Skin of body (tissue), 2 donors: ENCODE results near the gene PRR7. TPM values are rescaled to one million over a fixed set of nuclear protein-coding genes. Genes with fewer than 3 reads are reported as not detected.
"Not testable (repeated sequence)": the region's sequence is repeated elsewhere in the genome, so short reads cannot be mapped to it uniquely, and the experiment has no call there.

Experiments used
- DNase-seq: peaks from one replicate; lab custom pipeline; 2025; lab: John Stamatoyannopoulos, UW
- total RNA-seq: library from RNA; depleted of rRNA; stranded (reverse); fragments of >200 nt; gene quantifications from one replicate; pipeline ENCODE4 v1.2.3, GENCODE V29; 2014

PRR7 gene
- total RNA-seq, 1 donor from 2014 or later = 1.1 TPM

DNA sequence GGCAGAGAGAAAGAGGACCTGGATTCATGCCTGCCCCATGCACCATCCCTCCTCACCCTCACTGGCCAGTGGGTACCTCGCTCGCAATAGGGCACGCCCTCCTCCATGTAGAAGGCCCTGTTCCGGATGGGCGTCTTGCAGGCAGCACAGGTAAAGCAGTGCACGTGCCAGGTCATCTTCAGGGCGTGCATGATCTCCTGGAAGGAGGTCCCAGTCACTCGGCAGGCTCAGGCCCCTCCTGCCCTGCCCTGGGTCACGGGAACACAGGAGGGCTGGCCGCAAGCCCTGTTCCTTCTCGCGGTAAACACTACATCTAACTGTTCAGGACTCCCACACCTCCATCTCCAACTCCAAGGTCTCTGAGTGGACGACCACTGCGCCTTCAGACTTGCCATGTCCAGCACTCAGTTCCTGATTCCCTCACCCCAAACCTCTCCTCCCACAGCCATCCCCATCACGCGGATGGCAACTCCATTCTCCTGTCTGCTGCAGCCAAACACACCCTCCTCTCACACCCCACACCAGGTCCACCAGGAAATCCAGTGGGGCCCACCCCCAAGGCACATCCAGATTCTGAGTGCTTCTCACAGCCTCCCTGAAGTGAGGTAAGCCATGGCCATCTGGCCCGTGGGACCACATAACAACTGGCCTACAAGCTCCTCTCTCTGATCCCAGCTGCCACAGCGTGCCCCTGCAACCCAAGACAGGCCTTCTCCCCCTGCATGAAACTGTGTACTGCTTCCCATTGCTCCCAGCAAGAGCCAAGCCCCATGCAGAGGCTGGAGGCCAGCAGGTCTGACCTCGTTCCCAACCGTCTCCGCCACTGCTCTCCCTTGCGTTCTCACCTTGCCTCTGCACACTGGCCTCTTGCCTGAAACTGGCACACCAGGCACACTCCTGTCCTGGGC lies 37.6 kb downstream of the PRR7 start:
- no peak for DNase-seq

DNA sequence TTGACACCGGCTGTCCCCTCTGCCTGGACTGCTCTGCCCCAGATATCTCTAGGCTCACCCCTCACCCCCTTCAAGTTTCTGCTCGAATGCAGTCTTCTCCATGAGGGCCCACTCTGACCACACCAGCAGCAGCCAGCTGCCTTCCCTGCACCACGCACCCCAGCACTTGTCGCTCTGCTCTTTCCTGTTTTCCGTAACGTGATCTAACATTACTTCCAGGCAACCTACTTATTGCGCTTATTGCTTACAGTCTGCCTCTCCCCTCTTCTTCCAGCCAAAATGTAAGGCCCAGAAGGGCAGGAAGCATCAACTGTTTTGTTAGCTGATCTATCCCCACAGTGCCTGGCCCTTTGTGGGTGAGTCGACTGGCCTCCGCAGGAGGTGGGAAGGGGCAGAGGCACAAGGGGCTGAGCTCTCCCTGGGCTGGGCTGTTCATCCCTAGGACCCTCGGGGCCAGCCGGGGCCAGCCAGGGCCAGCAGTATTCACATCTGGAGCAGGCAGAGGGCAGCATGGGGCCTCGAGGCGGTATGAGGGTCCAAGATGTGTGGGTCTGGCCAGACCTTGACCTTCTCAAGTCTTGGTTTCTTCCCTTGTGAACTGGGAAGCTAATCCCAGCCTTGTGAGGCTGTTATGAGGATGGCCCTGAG lies 38.4 kb downstream of the PRR7 start:
- no peak for DNase-seq

DNA sequence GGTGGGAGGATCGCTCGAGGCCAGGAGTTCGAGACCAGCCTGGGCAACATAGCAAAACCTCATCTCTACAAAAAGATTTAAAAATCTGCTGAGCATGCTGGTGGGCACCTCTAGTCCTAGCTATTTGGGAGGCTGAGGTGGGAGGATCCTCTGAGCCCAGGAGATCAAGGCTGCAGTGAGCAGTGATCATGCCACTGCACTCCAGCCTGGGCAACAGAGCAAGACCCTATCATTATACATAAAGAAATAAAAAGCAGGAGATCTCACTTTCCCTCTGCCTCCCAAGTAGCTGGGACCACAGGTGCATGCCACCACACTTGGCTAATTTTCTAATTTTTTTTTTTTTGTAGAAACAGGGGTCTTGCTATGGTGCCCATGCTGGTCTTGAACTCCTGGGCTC lies 39.1 kb downstream of the PRR7 start:
- not testable (repeated sequence) for DNase-seq

DNA sequence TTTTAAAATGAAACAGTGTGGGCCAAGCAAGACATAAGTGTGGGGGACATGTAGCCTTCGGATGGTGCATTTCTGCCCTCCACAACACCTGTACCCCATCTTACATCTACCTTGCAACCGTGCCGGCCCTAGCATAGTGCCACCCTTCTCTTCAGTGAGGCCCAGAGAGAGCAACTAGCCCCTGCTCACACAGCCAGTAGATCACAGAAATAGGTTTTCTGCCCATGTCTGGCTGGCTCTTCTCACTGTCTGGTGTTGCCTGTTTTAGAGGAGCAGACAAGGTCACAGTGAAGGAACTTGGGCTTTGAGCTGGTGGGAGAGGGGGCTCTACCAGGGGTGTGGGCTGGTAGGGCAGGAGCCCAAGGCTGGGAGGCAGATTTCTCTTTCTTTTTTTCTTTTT lies 39.6 kb downstream of the PRR7 start:
- no peak for DNase-seq

DNA sequence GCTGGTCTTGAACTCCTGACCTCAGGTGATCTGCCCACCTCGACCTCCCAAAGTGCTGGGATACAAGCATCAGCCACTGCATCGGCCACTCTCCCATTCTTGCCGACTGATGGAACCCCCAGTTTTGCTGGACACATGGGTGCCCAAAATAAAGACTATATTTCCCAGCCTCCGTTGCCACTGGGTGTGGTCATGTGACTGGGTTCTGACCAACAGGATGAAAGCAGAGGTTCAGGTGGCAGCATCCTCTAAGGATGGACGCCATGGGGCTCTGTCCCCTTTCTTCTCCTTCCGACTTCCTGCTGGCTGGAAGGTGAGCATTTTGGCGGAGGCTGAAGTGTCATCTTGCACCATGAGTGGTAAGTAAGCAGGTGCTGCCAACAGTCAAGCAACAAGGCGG lies 40.5 kb downstream of the PRR7 start:
- no peak for DNase-seq

DNA sequence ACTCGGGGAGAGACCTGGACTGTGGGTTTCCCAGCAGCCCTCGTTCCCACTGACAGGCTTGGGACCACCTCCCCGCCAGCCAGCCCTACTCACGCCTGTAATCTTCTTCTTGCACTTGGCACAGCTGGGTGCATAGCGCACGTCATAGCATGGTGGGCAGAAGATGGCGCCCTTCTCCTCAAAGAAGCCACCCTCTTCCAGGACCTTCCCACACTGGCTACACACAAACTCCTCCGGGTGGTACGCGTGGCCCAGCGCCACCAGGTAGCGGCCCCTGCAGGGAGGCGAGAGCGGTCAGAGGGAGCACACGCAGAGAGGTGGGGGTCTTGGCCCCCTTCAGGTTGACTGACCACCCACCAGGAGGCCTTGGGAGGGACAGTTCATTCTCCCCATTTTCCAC lies 41.4 kb downstream of the PRR7 start:
- DNase-seq = no peak

DNA sequence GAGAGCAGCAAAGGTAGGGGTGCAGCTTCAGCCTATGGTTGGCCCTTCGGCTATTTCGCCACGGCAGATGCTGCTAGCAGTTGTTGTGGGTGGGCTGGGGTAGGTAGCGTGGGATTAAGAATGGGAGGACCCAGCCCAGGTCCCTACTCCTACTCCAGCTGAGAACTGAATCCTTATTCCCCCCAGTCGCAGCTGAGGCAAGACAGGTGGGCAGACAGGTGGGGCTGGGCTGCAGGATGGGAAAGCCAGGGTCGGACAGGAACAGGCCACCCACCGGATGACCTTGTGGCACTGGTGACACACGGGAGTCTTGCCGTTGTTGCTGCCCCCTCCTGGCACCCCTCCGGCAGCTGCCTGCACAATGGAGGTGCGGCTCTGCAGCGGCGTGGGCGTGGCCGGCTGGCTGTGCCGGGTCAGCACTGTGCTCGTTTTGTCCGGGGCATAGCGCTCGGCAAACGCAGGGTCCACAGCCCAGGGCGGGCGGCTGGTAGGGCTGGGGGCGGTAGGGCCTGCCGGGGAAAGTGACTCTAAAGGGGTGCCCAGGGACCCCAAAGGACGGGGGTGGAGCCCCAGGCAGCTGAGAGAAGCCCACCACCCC lies 42.6 kb downstream of the PRR7 start:
- no peak for DNase-seq

DNA sequence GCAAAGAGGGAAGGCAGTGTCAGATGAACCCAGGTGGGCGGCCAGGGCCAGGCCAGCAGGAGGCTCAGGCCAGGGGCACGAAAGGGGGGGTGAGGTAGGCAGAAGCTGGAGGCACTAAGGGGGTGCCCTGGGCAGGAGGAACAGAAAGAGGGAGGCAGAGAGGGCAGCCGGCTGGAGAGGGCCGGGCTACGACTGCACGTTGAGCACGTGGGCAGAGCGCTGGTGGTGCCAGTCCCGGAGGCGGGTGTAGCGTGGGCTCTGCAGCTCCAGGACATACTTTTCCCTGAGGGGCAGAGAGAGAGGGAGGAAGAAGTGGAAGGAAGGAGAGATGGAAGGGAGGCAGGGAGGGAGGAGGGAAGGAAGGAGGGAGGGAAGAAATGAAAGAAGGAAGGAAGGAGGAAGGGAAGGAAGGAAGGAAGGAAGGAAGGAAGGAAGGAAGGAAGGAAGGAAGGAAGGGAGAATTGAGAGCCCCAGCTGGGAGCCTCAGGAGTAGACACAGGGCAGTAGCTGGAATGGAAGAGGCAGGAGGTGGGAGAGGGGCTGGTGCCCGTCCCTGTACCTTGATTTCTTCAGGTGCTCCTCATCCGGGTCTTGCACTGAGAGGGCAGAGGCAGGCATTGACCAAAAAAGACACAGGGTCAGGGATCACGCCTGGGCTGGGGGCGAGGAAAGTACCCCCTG lies 43.8 kb downstream of the PRR7 start:
- no peak for DNase-seq

DNA sequence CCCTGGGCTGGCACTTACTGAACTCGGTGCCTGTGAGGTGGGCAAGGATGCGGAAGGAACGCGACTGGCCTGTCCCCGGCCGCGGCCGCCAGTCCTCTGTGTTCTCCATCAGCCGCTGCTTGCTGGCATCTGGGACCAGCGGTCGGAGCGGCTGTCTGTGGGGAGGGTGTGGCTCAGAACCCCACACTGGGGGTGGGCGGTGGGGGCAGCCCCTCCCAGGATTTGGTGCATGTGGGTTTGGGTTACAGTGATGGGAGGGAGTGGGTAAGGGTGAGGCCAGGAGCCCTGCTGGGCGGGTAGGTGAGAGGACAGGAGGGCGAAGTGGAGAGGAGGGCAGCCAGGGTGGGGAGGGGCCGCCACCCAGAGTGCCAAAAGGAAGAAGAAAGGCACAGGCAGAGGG lies 44.4 kb downstream of the PRR7 start:
- DNase-seq = no peak

DNA sequence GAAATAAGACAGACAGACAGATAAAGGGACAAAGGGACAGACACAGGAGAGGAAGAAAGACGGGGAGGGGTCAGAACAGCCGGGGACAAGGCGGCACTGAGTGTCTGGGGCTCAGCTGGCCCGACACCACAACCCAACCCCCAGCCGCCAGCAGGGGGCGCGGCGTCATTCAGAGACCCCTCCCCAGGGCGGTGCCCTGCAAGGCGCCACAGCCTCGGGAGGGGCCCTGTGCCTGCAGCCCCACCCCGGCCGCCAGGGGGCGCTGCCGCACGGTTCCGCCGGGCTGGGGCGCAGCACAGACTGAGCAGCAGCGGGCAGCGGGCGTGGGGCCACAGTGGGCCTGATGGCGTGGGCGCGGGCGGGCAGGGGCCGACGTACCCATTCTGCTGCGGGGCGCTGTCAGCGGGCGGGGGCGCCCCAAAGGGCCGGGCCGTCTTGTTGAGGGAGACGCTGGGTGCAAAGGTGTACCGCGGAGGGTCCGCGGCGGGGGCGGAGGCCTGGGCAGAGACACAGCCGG lies 44.9 kb downstream of the PRR7 start:
- no peak for DNase-seq

DNA sequence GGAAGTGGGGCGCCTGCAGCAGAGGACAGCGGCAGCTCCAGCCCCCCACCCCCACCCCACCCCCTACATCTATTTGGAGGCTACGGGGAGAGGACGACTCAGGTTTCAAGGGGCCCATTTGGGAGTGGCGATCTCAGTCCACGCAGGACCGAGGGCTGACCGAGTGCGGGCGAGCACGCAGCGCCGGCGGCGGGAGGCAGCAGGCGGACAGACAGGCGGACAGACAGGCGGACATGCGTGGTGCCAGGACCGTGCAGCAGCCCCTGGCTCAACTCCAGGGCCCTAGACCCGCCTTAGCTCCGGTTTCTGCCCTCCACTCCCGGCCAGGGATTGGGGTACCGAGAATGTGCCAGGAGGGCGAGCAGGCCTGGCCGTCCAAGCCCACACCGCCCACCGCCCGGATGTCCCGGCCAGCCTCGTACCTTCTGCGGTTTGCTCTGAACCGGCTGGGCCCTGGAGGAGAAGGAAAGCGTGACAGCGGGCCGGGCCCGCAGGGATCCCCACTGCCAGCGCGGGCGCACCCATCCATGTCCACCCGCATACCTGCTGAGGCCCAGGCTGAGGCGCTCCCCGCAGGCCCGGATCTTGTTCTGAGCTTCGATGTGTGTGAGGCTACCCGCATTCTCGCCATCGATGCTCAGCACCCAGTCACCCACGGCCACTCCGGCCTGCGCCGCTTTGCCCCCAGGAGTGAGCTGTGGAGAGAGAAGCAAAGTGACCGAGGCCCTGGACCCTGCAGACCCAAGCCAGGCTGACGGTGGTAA lies 45.6 kb downstream of the PRR7 start:
- no peak for DNase-seq

DNA sequence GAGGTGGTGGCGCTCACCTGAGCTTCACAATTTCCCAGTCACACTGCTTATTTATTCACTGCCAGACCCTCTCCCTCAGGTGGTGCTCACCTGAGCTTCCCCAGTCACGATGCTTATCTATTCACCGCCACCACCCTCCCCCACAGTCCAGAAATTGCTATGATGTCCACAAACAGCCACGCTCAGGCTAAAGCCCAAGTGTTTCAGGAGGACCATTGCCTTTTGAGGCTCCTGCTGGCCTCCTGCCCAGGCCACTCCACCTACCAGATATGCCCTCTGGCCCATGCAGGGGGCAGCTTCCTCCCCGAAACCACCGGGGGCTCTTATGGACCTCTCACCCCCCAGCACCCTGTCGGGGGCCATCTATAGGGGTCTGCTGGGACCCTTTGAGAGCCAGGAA lies 46.2 kb downstream of the PRR7 start:
- no peak for DNase-seq

DNA sequence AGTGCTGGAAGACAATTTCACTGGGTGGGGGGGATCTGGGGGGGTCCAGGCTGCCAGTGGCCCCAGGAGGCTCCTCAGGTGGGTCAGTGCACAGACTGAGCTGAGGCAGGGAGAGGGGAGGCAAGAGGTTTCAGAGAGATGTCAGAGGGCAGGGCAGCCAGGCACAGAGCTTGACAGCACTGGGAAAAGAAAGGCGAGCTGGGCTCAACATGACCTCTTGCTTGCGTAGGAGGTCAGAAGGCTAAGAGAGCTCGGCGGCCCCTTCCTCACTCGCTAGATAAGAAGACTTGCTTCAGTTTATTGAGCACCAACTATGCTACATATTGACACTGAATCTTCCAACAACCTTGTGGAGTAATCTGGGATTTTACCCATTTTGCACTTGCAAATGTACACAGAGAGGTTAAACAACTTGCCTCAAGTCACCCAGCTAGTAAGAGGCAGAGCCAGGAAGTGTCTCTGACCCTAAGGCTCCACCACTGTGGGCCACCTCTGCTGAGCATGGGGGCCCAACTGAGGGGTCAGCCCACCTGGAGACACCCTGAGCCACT lies 47.3 kb downstream of the PRR7 start:
- DNase-seq = no peak

DNA sequence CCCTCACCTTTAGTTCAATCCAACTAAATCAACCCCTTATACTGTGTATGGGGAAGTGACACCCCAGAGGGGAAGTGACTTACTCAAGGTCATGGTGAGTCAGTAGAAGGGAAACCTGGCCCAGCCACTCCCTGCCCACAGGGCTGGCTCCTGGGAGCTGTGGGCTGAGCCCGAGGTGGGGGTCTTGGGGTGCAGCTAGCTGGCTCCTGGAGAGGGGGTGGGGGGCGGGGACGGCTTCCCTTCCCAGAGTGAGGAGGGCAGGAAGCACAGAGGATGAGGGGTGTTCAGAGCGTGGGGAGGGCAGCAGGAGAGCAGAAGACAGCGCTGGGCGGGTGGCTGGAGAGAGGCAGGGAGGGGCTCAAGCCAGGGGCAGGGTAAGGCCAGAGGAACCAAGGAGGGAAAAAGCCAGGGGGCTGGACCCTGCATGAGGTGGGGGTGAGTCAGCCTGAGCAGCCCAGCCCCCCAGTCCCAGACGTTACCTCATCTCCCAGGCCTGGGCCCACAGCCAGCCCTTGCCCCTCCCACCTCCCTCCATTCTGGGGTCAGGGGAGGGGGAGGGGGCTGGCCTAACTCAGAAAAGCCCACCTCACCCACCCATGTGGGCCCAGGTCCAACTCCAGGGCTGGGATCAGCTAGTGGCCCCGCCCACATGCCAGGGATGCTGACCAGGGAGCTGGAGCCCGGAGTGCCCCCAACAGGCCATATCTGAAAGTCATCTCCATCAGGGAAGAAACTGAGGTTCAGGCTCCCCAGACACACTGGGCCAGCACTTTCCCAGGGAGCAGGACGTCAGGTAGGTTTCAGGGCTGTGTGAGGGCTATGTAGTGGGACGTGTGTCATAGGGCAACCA lies 48.0 kb downstream of the PRR7 start:
- DNase-seq = peak; percentile 51

DNA sequence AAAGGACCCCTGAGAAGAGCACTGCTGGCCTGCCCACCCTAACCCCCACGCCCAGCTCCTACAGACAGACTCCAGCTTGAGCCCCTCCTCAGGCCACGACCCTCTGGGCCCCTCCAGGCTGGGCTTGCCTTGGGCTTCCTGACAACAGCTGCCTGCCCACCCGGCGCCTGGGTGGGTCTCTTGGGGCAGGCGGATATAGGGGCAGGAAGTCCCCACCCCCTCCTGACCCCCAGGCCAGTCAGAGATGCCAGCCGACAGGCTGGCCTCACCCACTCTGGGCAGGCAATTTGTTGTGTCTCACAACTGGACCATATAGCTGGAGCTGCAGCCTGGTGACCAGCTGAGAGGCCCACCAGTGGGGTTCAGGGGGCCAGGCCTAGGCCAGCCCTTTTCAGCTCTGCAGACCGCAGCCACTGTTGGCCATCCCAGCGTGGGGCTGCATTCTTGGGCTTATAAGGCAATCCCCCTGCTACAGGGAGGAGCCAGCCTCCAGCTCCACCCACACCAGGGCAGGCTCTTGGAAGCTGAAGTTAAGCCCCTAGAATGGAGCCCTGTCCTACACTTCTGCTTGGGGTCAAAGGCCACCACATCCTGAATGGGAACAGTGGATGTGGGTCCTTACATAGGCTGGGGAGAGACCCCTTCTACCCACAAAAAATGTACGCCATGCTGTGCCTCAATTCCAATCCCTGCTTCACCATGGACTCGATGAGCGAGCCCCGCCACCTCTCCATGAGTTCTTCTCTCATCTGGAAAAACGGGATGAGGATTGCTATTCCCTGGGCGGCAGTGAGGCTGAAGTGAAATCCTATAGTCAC lies 48.8 kb downstream of the PRR7 start:
- peak; percentile 63 for DNase-seq

DNA sequence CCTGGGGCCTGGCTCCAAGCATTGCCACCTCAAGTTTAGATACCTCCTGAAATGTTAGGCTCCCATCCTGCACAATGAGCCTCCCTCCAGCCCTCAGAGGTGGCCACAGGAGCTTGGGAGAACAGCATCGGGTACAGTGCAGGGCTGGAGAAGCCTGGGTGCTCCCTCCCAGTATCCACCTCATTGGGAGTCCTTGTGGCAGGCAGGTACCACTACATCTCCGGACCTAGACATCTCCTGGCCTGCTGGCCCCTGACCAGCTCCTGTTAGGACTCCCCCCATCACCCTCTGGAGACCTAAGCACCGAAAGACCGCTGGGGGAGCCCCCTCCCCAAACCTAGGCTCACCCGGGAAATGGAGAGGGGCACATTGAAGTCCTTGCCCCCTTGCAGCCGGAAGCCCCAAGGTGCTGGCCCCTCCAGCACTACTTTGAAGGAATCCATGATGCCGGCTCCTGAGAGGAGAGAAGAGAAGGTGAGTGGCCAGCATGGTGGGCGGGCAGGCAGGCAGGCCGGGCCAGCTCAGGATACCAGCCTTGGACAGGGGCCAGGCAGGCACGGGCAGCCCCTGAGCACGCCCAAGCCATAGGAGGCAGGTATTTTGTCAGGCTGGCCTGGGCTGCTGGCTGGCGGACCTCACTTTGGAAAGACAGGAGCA lies 49.6 kb downstream of the PRR7 start:
- DNase-seq = no peak

DNA sequence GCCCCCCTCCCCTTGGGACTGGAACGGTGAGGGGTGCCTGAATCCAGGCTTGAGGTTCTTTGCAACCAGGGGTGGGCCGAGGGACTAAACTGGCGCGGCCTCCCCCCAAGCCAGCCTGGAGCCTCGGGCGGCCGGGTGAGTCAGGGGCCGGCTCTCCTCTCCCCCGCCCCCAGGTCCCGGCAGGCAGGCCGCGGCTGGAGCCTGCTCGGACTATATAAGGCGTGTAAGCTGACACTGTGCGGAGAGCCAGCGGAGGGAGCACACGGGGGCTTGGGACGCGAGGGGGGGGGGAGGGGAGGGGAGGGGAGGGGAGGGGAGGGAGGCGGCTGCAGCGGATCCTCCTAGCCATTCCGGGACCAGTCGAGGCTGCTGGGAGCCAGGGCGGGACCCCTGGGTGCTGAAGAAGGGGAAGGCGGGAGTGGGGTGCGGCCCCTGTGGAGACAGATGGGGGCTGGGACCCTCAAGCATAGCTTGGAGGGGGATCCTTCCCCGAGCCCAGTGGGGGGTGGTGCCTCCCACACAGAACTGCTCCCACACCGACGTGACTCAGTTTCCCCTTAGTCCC lies 50.2 kb downstream of the PRR7 start:
- DNase-seq = peak; percentile 75
